ENCODE measurements around the gene CPM.

CPM gene

GRCh38 chr12:68932961-68933893 is at the start of gene CPM:
CPM (minus strand) TSS chr12:68933171; CDS start chr12:68932837, 334 bp downstream.
- DNase-seq = peak; percentile 32 to 92 (median 81)
- intact Hi-C loops (cut with DNase I) = no loop called here

GRCh38 chr12:68981516-68981915 is 48.5 kb upstream of the CPM start:
- no peak for DNase-seq
- intact Hi-C loops (cut with DNase I) = no loop called here

GRCh38 chr12:68980476-68981212 is 47.7 kb upstream of the CPM start:
- intact Hi-C loops (cut with DNase I) = no loop called here

GRCh38 chr12:68978678-68979077 is 45.7 kb upstream of the CPM start:
- intact Hi-C loops (cut with DNase I) = no loop called here
- no peak for DNase-seq

More at GRCh38 chr12:68980476-68981212, 47.7 kb upstream of the CPM start:
- no peak for DNase-seq

GRCh38 chr12:68977909-68978610 is 45.1 kb upstream of the CPM start:
- peak in 5 of 42 donors; percentile 17 to 57 (median 30) for DNase-seq
- intact Hi-C loops (cut with DNase I) = no loop called here

- intact Hi-C loops (cut with DNase I) = no loop called here
- DNase-seq = peak in 22 of 42 donors; percentile 12 to 77 (median 38)
Observed at GRCh38 chr12:68977335-68977734, 44.4 kb upstream of the CPM start.

GRCh38 chr12:68976395-68976841 is 43.4 kb upstream of the CPM start:
- no peak for DNase-seq
- intact Hi-C loops (cut with DNase I) = no loop called here

- no peak for DNase-seq
- intact Hi-C loops (cut with DNase I) = no loop called here
Observed at GRCh38 chr12:68975811-68976210, 42.8 kb upstream of the CPM start.

GRCh38 chr12:68972595-68972994 is 39.6 kb upstream of the CPM start:
- no peak for DNase-seq
- intact Hi-C loops (cut with DNase I) = no loop called here

GRCh38 chr12:68971404-68971803 is 38.4 kb upstream of the CPM start:
- no peak for DNase-seq
- intact Hi-C loops (cut with DNase I) = no loop called here

- no peak for DNase-seq
- intact Hi-C loops (cut with DNase I) = no loop called here
Observed at GRCh38 chr12:68970951-68971350, 38.0 kb upstream of the CPM start.

- DNase-seq = no peak
- intact Hi-C loops (cut with DNase I) = no loop called here
Observed at GRCh38 chr12:68970306-68970705, 37.3 kb upstream of the CPM start.

- DNase-seq = no peak
- intact Hi-C loops (cut with DNase I) = no loop called here
Observed at GRCh38 chr12:68967046-68967445, 34.1 kb upstream of the CPM start.

- intact Hi-C loops (cut with DNase I) = no loop called here
- DNase-seq = no peak
Observed at GRCh38 chr12:68963856-68964745, 31.1 kb upstream of the CPM start.

- intact Hi-C loops (cut with DNase I) = no loop called here
- no peak for DNase-seq
Observed at GRCh38 chr12:68962877-68963855, 30.2 kb upstream of the CPM start.

GRCh38 chr12:68959891-68960464 is 27.0 kb upstream of the CPM start:
- DNase-seq = no peak
- intact Hi-C loops (cut with DNase I) = no loop called here
